WERI-Rb-1 (cell line): Measurements from ENCODE around the gene NFIX.

Experiments
- DNase-seq: peaks from one replicate; pipeline ENCODE4 v3.0.0-alpha.2; 2020
- H3K27ac ChIP-seq: fragments of 250-450 bp; sonication (Bioruptor Pico); 2 replicates; pipeline ENCODE4 v1.5.1; 2020; ENCODE audit warnings: mild to moderate bottlenecking, moderate library complexity
- H3K27me3 ChIP-seq: fragments of 250-450 bp; sonication (Bioruptor Pico); 2 replicates; pipeline ENCODE4 v1.5.1; 2021; ENCODE audit warnings: mild to moderate bottlenecking, low read depth, moderate library complexity; ENCODE audit not compliant: insufficient read depth, severe bottlenecking
- H3K36me3 ChIP-seq: fragments of 250-450 bp; sonication (Bioruptor Pico); 2 replicates; pipeline ENCODE4 v1.5.1; 2020; ENCODE audit warnings: mild to moderate bottlenecking, moderate library complexity
- H3K4me3 ChIP-seq: 2 replicates; pipeline ENCODE4 v1.5.1; 2011; ENCODE audit warnings: low read depth, mild to moderate bottlenecking, control low read depth, low read length
- H3K9me3 ChIP-seq: fragments of 250-450 bp; sonication (Bioruptor Pico); 2 replicates; pipeline ENCODE4 v1.5.1; 2021; ENCODE audit warnings: mild to moderate bottlenecking, moderate library complexity; ENCODE audit not compliant: severe bottlenecking
- CTCF ChIP-seq: IDR thresholded peaks from 2 replicates; pipeline ENCODE4 v1.5.1; 2011; ENCODE audit warnings: low read depth, mild to moderate bottlenecking, control low read depth, inconsistent platforms, low read length

Gene NFIX

GRCh38 chr19:13089857-13090507, 94.7 kb downstream of the NFIX start:
- H3K4me3 ChIP-seq, result no peak overlapping the region
- no peaks in the 10 kb centered on the region for H3K9me3 ChIP-seq
- no peaks in the 10 kb centered on the region for H3K36me3 ChIP-seq
- DNase-seq, result no peak
- H3K27ac ChIP-seq, result no peak overlapping the region
- H3K27me3 ChIP-seq, result no peaks in the 10 kb centered on the region
- TF ChIP-seq CTCF, result no peak

- Histone ChIP-seq H3K36me3 (no peaks in the 10 kb centered on the region), H3K4me3 (no peak overlapping the region), H3K27ac (0 out of 2 replicates have a peak overlapping the region, but pooled peaks have one; percentile 7), H3K27me3 (no peaks in the 10 kb centered on the region), H3K9me3 (no peaks in the 10 kb centered on the region)
- no peak for TF ChIP-seq CTCF
- peak; percentile 45 for DNase-seq
These were observed 95.4 kb downstream of the NFIX start for GRCh38 chr19:13090511-13091231.

- no peak for DNase-seq
- no peak overlapping the region for H3K27ac ChIP-seq
These were observed 96.3 kb downstream of the NFIX start for GRCh38 chr19:13091400-13092157.

GRCh38 chr19:13092158-13092543, 96.9 kb downstream of the NFIX start:
- Histone ChIP-seq H3K4me3 (no peak overlapping the region), H3K36me3 (no peaks in the 10 kb centered on the region), H3K27me3 (no peaks in the 10 kb centered on the region), H3K27ac (no peak overlapping the region), H3K9me3 (no peaks in the 10 kb centered on the region)
- DNase-seq, result no peak
- no peak for TF ChIP-seq CTCF

More at GRCh38 chr19:13091400-13092157, 96.3 kb downstream of the NFIX start:
- TF ChIP-seq CTCF, result no peak
- no peaks in the 10 kb centered on the region for H3K9me3 ChIP-seq
- no peaks in the 10 kb centered on the region for H3K27me3 ChIP-seq
- no peaks in the 10 kb centered on the region for H3K36me3 ChIP-seq
- no peak overlapping the region for H3K4me3 ChIP-seq

GRCh38 chr19:13092606-13093235, 97.4 kb downstream of the NFIX start:
- Histone ChIP-seq H3K9me3 (no peaks in the 10 kb centered on the region), H3K36me3 (no peaks in the 10 kb centered on the region), H3K27me3 (no peaks in the 10 kb centered on the region), H3K4me3 (no peak overlapping the region), H3K27ac (no peak overlapping the region)
- no peak for DNase-seq
- TF ChIP-seq CTCF, result no peak
